H9 (cell line): Measurements from ENCODE around the gene SDR42E1. TPM values are rescaled to one million over a fixed set of nuclear protein-coding genes. Genes with fewer than 3 reads are reported as not detected.

Experiments used
- DNase-seq: peaks from one replicate; pipeline ENCODE4 v3.0.0-alpha.2; 2017
- H2AFZ ChIP-seq: one replicate; pipeline ENCODE4 v1.6.1; 2013; ENCODE audit warnings: mild to moderate bottlenecking, low read length, control low read depth, moderate library complexity
- H2AK5ac ChIP-seq: 2 replicates; pipeline ENCODE4 v1.6.1; 2013; ENCODE audit warnings: low read length, control low read depth, mixed read lengths; ENCODE audit not compliant: insufficient read length
- H2BK120ac ChIP-seq: one replicate; pipeline ENCODE4 v1.6.1; 2013; ENCODE audit warnings: low read depth, mild to moderate bottlenecking, low read length, control low read depth, inconsistent platforms; ENCODE audit not compliant: poor library complexity, severe bottlenecking
- H2BK12ac ChIP-seq: 2 replicates; pipeline ENCODE4 v1.6.1; 2013; ENCODE audit warnings: low read length, control low read depth, mixed read lengths, low read depth; ENCODE audit not compliant: insufficient read length
- H2BK15ac ChIP-seq: 2 replicates; pipeline ENCODE4 v1.6.1; 2013; ENCODE audit warnings: low read depth, low read length, control low read depth
- H2BK20ac ChIP-seq: one replicate; pipeline ENCODE4 v1.6.1; 2013; ENCODE audit warnings: low read depth, mild to moderate bottlenecking, low read length, control low read depth, inconsistent platforms; ENCODE audit not compliant: poor library complexity, severe bottlenecking
- H2BK5ac ChIP-seq: 2 replicates; pipeline ENCODE4 v1.6.1; 2013; ENCODE audit warnings: low read length, control low read depth, mixed read lengths; ENCODE audit not compliant: insufficient read length
- H3K14ac ChIP-seq: 2 replicates; pipeline ENCODE4 v1.6.1; 2013; ENCODE audit warnings: low read length, control low read depth; ENCODE audit not compliant: insufficient read depth
- H3K18ac ChIP-seq: 2 replicates; pipeline ENCODE4 v1.6.1; 2013; ENCODE audit warnings: low read depth, mild to moderate bottlenecking, mixed read lengths, low read length, control low read depth; ENCODE audit not compliant: insufficient read length
- H3K23ac ChIP-seq: 2 replicates; pipeline ENCODE4 v1.6.1; 2013; ENCODE audit warnings: low read length, control low read depth, mixed read lengths, low read depth; ENCODE audit not compliant: insufficient read length
- H3K23me2 ChIP-seq: 2 replicates; pipeline ENCODE4 v1.6.1; 2013; ENCODE audit warnings: low read depth, mild to moderate bottlenecking, mixed read lengths, low read length, control low read depth; ENCODE audit not compliant: insufficient read length, poor library complexity, severe bottlenecking
- H3K27ac ChIP-seq: 2 replicates; pipeline ENCODE4 v1.5.1; 2013; ENCODE audit warnings: low read length, control low read depth, mixed read lengths, low read depth; ENCODE audit not compliant: insufficient read length
- H3K27me3 ChIP-seq: 2 replicates; pipeline ENCODE4 v1.6.1; 2013; ENCODE audit warnings: low read length, control low read depth, inconsistent platforms; ENCODE audit not compliant: insufficient read depth
- H3K4ac ChIP-seq: 2 replicates; pipeline ENCODE4 v1.6.1; 2013; ENCODE audit warnings: low read depth, mild to moderate bottlenecking, control low read depth, inconsistent platforms, low read length, moderate library complexity
- H3K4me1 ChIP-seq: 2 replicates; pipeline ENCODE4 v1.6.1; 2013; ENCODE audit warnings: low read length, control low read depth, inconsistent platforms; ENCODE audit not compliant: insufficient read depth
- H3K4me2 ChIP-seq: 2 replicates; pipeline ENCODE4 v1.6.1; 2013; ENCODE audit warnings: low read length, control low read depth, mixed read lengths; ENCODE audit not compliant: insufficient read length, insufficient read depth
- H3K56ac ChIP-seq: 2 replicates; pipeline ENCODE4 v1.6.1; 2013; ENCODE audit warnings: low read depth, mild to moderate bottlenecking, mixed read lengths, low read length, control low read depth; ENCODE audit not compliant: insufficient read length
- H3K79me1 ChIP-seq: 2 replicates; pipeline ENCODE4 v1.6.1; 2013; ENCODE audit warnings: low read depth, mild to moderate bottlenecking, moderate library complexity, low read length, control low read depth, inconsistent platforms; ENCODE audit not compliant: insufficient read depth, poor library complexity, severe bottlenecking
- H3K79me2 ChIP-seq: 2 replicates; pipeline ENCODE4 v1.6.1; 2013; ENCODE audit warnings: low read length, control low read depth, inconsistent platforms; ENCODE audit not compliant: insufficient read depth
- H3K9ac ChIP-seq: 2 replicates; pipeline ENCODE4 v1.6.1; 2013; ENCODE audit warnings: low read length, control low read depth, mixed read lengths; ENCODE audit not compliant: insufficient read length; ENCODE audit errors: extremely low read depth
- H3K9me3 ChIP-seq: one replicate; pipeline ENCODE4 v1.6.1; 2013; ENCODE audit warnings: low read depth, low read length, inconsistent platforms; ENCODE audit not compliant: control insufficient read depth
- H3T11ph ChIP-seq: one replicate; pipeline ENCODE4 v1.6.1; 2013; ENCODE audit warnings: mild to moderate bottlenecking, low read length, control low read depth, inconsistent platforms
- H4K20me1 ChIP-seq: one replicate; pipeline ENCODE4 v1.6.1; 2013; ENCODE audit not compliant: control insufficient read depth, insufficient read length, insufficient read depth
- H4K5ac ChIP-seq: 2 replicates; pipeline ENCODE4 v1.6.1; 2013; ENCODE audit warnings: low read depth, mild to moderate bottlenecking, mixed read lengths, low read length, control low read depth; ENCODE audit not compliant: insufficient read length
- H4K8ac ChIP-seq: replicated peaks from 2 replicates; pipeline ENCODE4 v1.6.1; 2013; ENCODE audit warnings: low read length, control low read depth, mixed read lengths, low read depth; ENCODE audit not compliant: insufficient read length
- H4K91ac ChIP-seq: 2 replicates; pipeline ENCODE4 v1.6.1; 2013; ENCODE audit warnings: low read depth, mild to moderate bottlenecking, moderate library complexity, mixed read lengths, low read length, control low read depth; ENCODE audit not compliant: insufficient read length
- H3K27ac Mint-ChIP-seq, 3 experiments: 2 replicates in 2 of 3; 3 replicates in 1 of 3; pipeline ENCODE4 v1.8.0; 2020 to 2021; ENCODE audit warnings: mixed read lengths in 3 of 3, mild to moderate bottlenecking in 1 of 3, moderate library complexity in 1 of 3
- H3K27me3 Mint-ChIP-seq: 2 replicates; pipeline ENCODE4 v1.8.0; 2021; ENCODE audit warnings: low read depth, mild to moderate bottlenecking, moderate library complexity, mixed read lengths
- H3K36me3 Mint-ChIP-seq, 3 experiments: 2 replicates in 2 of 3; 3 replicates in 1 of 3; pipeline ENCODE4 v1.8.0; 2020 to 2021; ENCODE audit warnings: low read depth in 3 of 3, mixed read lengths in 3 of 3; ENCODE audit not compliant: insufficient read depth in 1 of 3
- H3K4me1 Mint-ChIP-seq, 2 experiments: 2 replicates each; pipeline ENCODE4 v1.8.0; 2020; ENCODE audit warnings: mixed read lengths in 2 of 2
- H3K4me3 Mint-ChIP-seq, 2 experiments: 2 replicates in 1 of 2; 3 replicates in 1 of 2; pipeline ENCODE4 v1.8.0; 2020 to 2021; ENCODE audit warnings: mild to moderate bottlenecking in 2 of 2, mixed read lengths in 2 of 2, moderate library complexity in 1 of 2
- H3K9me3 Mint-ChIP-seq, 2 experiments: 2 replicates in 1 of 2; 3 replicates in 1 of 2; pipeline ENCODE4 v1.8.0; 2020; ENCODE audit warnings: mild to moderate bottlenecking in 2 of 2, mixed read lengths in 2 of 2, moderate library complexity in 1 of 2
- CTCF ChIP-seq: fragments of 200-600 bp; sonication (generic); conservative IDR thresholded peaks from 3 replicates; pipeline ENCODE4 v1.8.0; 2021; ENCODE audit warnings: antibody characterized with exemption, mild to moderate bottlenecking
- WGBS: extraction: QIAGEN DNeasy Blood & Tissue Kit; methylation state at CpG from one replicate; pipeline ENCODE4 v1.1.7; 2013; ENCODE audit warnings: missing lambda C conversion rate, low lambda C conversion rate, mixed read lengths; ENCODE audit not compliant: insufficient read length; ENCODE audit errors: extremely low coverage; 5-methylcytosine and 5-hydroxymethylcytosine counted together
- total RNA-seq: library from RNA; stranded (reverse); gene quantifications from 2 replicates; pipeline ENCODE4 v1.2.1, GENCODE V29; 2021

SDR42E1 gene
- total RNA-seq, 1 experiment from 2014 or later: not detected

- WGBS: no CpG with 5 or more reads among the region's 3 CpGs
- no peak overlapping the region for H3K9ac ChIP-seq
- no peak overlapping the region for H4K91ac ChIP-seq
- H3K23me2 ChIP-seq: no peaks in the 10 kb centered on the region
- Mint-ChIP-seq H3K27ac (no peak overlapping the region), H3K4me3 (no peak overlapping the region), H3K4me1 (peaks cover 17 to 19% of the 10 kb centered on the region in 2 experiments), H3K36me3 (no peaks in the 10 kb centered on the region), H3K9me3 (no peaks in the 10 kb centered on the region), H3K27me3 (peaks cover 3% of the 10 kb centered on the region; the same call in 1 of the 2 replicates)
- H2BK120ac ChIP-seq: no peak overlapping the region
- H4K5ac ChIP-seq: no peak overlapping the region
- no peaks in the 10 kb centered on the region for H3K79me2 ChIP-seq
- no peak overlapping the region for H2BK5ac ChIP-seq
- H3K9me3 ChIP-seq: no peaks in the 10 kb centered on the region
- H2BK15ac ChIP-seq: no peak overlapping the region
- DNase-seq: no peak
- H3K27ac ChIP-seq: no peak overlapping the region
- H2BK12ac ChIP-seq: no peak overlapping the region
- no peak overlapping the region for H3K18ac ChIP-seq
- H3K27me3 ChIP-seq: no peaks in the 10 kb centered on the region
- no peak overlapping the region for H3K4me2 ChIP-seq
- no peak overlapping the region for H3K4ac ChIP-seq
- H3K23ac ChIP-seq: no peak overlapping the region
- H3K79me1 ChIP-seq: no peaks in the 10 kb centered on the region
- no peak overlapping the region for H3T11ph ChIP-seq
- H2BK20ac ChIP-seq: no peak overlapping the region
- no peak overlapping the region for H2AFZ ChIP-seq
- H4K8ac ChIP-seq: no peak overlapping the region
- H4K20me1 ChIP-seq: no peaks in the 10 kb centered on the region
- TF ChIP-seq CTCF: no peak
- no peaks in the 10 kb centered on the region for H3K4me1 ChIP-seq
- H3K14ac ChIP-seq: no peak overlapping the region
- no peak overlapping the region for H2AK5ac ChIP-seq
- no peak overlapping the region for H3K56ac ChIP-seq
These were observed 18.4 kb downstream of the SDR42E1 start for GRCh38 chr16:81992859-81993258.
